HFFc6 (cell line): ENCODE data around the gene OGN. TPM values are rescaled to one million over a fixed set of nuclear protein-coding genes. Genes with fewer than 3 reads are reported as not detected.

Experiments
- DNase-seq: peaks from one replicate; pipeline ENCODE4 v3.0.0-alpha.2; 2018
- H3K27ac Mint-ChIP-seq: 2 replicates; pipeline ENCODE4 v1.8.0; 2020; ENCODE audit warnings: mild to moderate bottlenecking, mixed read lengths
- H3K27me3 Mint-ChIP-seq: 2 replicates; pipeline ENCODE4 v1.8.0; 2021; ENCODE audit warnings: mild to moderate bottlenecking, moderate library complexity, mixed read lengths; ENCODE audit not compliant: insufficient read depth
- H3K36me3 Mint-ChIP-seq: 2 replicates; pipeline ENCODE4 v1.8.0; 2021; ENCODE audit warnings: low read depth, mixed read lengths
- H3K4me1 Mint-ChIP-seq: 2 replicates; pipeline ENCODE4 v1.8.0; 2020; ENCODE audit warnings: low read depth, mixed read lengths
- H3K4me3 Mint-ChIP-seq: 2 replicates; pipeline ENCODE4 v1.8.0; 2020; ENCODE audit warnings: mild to moderate bottlenecking, moderate library complexity, mixed read lengths
- H3K9me3 Mint-ChIP-seq: 2 replicates; pipeline ENCODE4 v1.8.0; 2020; ENCODE audit warnings: mild to moderate bottlenecking, mixed read lengths
- CTCF ChIP-seq: fragments of 200-600 bp; sonication (generic); IDR thresholded peaks from 2 replicates; pipeline ENCODE4 v1.5.0; 2021; ENCODE audit warnings: antibody characterized with exemption, mild to moderate bottlenecking
- total RNA-seq, 6 experiments: library from RNA; stranded (reverse); fragmentation: NEBNext Ultra II Directional; extraction: Animal tissue kit (Norgen Biotek cat#: 25700); gene quantifications; 2 replicates in 1 of 6; 3 replicates in 5 of 6; pipeline ENCODE4 v1.2.3, GENCODE V29; 2021

Gene OGN
- total RNA-seq, 6 experiments from 2014 or later = 0.12 TPM; not detected in 5

GRCh38 chr9:92402826-92403745 lies 1.3 kb downstream of the OGN start:
- DNase-seq = no peak
- no peak overlapping the region for H3K4me3 Mint-ChIP-seq
- no peaks in the 10 kb centered on the region for H3K27me3 Mint-ChIP-seq
- no peak for TF ChIP-seq CTCF
- no peak overlapping the region for H3K27ac Mint-ChIP-seq
- peaks cover 16% of the 10 kb centered on the region for H3K4me1 Mint-ChIP-seq
- no peaks in the 10 kb centered on the region for H3K9me3 Mint-ChIP-seq
- no peaks in the 10 kb centered on the region for H3K36me3 Mint-ChIP-seq

- Mint-ChIP-seq H3K4me3 (no peak overlapping the region), H3K27me3 (no peaks in the 10 kb centered on the region), H3K36me3 (no peaks in the 10 kb centered on the region), H3K4me1 (peaks cover 16% of the 10 kb centered on the region), H3K9me3 (no peaks in the 10 kb centered on the region), H3K27ac (no peak overlapping the region)
- no peak for TF ChIP-seq CTCF
- no peak for DNase-seq
Observed at GRCh38 chr9:92402360-92402759, 2.0 kb downstream of the OGN start.

- no peaks in the 10 kb centered on the region for H3K9me3 Mint-ChIP-seq
- H3K27ac Mint-ChIP-seq = no peak overlapping the region
- no peak overlapping the region for H3K4me3 Mint-ChIP-seq
- H3K36me3 Mint-ChIP-seq = no peaks in the 10 kb centered on the region
- no peak for DNase-seq
- peaks cover 13% of the 10 kb centered on the region for H3K4me1 Mint-ChIP-seq
- H3K27me3 Mint-ChIP-seq = no peaks in the 10 kb centered on the region
- no peak for TF ChIP-seq CTCF
Observed at GRCh38 chr9:92397853-92398252, 6.5 kb downstream of the OGN start.

GRCh38 chr9:92395617-92396016 lies 8.8 kb downstream of the OGN start:
- Mint-ChIP-seq H3K36me3 (no peaks in the 10 kb centered on the region), H3K4me1 (peaks cover 18% of the 10 kb centered on the region), H3K9me3 (no peaks in the 10 kb centered on the region), H3K27ac (no peak overlapping the region), H3K27me3 (no peaks in the 10 kb centered on the region), H3K4me3 (no peak overlapping the region)
- no peak for DNase-seq
- no peak for TF ChIP-seq CTCF

GRCh38 chr9:92393686-92394085 lies 10.7 kb downstream of the OGN start:
- TF ChIP-seq CTCF = no peak
- Mint-ChIP-seq H3K9me3 (no peaks in the 10 kb centered on the region), H3K4me1 (peaks cover 25% of the 10 kb centered on the region), H3K4me3 (peak overlapping the region; percentile 69), H3K36me3 (no peaks in the 10 kb centered on the region), H3K27me3 (no peaks in the 10 kb centered on the region), H3K27ac (peak overlapping the region; percentile 67; the same call in 1 of the 2 replicates)
- DNase-seq = no peak
